Measurements from ENCODE around the gene ZNF774.
"Not testable (repeated sequence)": the region's sequence is repeated elsewhere in the genome, so short reads cannot be mapped to it uniquely, and the experiment has no call there.

Gene ZNF774

DNA sequence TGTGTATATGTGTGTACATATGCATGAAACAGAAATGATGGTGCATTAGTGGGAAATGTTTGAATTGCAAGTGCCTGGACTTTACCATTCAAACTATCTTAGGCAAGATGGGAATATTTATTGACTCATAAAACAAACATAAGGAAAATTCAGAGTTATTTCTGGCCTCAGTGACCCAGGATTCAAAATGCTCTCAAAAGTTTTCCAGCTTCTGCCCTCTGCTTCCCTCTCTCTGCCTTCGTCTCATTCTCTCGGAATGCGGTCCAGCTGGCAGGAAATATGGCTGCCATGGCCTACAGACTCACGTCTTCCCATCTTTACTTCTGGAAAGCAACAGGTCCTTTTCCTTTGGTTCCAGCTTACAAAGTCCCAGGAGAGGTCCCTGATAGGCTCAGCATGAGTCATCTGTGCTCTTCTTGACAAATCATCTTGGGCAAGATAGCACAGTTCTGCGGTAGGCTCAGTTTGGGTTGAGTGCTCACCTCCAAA is 8.7 kb upstream of the ZNF774 start:
- no peak overlapping the region for H2AFZ ChIP-seq (ENCODE audit: low read length)
- no peak overlapping the region for H3K4ac ChIP-seq (ENCODE audit: low read length)
- H3K27me3 ChIP-seq (ENCODE audit: control insufficient read depth in 3 of 3, insufficient read depth in 3 of 3, low read depth in 1 of 3, low read length in 3 of 3) = no peaks in the 10 kb centered on the region
- H3K27ac ChIP-seq (replicated peaks; ENCODE audit: low read length) = no peak overlapping the region
- H3K36me3 ChIP-seq (replicated peaks in 1 of 2; ENCODE audit: control insufficient read depth in 2 of 2, insufficient read depth in 2 of 2, low read length in 2 of 2) = no peaks in the 10 kb centered on the region
- no CpG with 5 or more reads among the region's 5 CpGs for WGBS, 2 donors (ENCODE audit: extremely low coverage in 2 of 2, insufficient read length in 2 of 2, insufficient replicate concordance in 1 of 2)
- H3K23ac ChIP-seq (ENCODE audit: low read depth, low read length, poor library complexity) = no peak overlapping the region
- no peak overlapping the region for H2BK5ac ChIP-seq (ENCODE audit: low read length)
- H3K18ac ChIP-seq (ENCODE audit: low read length) = no peak overlapping the region
- no peak overlapping the region for H3K9ac ChIP-seq (ENCODE audit: low read depth, low read length, poor library complexity)
- no peak overlapping the region for H2BK120ac ChIP-seq (ENCODE audit: low read depth, low read length)
- no peak overlapping the region for H2BK15ac ChIP-seq (ENCODE audit: low read length)
- no peak overlapping the region for H2AK5ac ChIP-seq (ENCODE audit: low read depth, low read length)
- H3K9me3 ChIP-seq (replicated peaks in 1 of 2; ENCODE audit: control insufficient read depth in 2 of 2, insufficient read depth in 1 of 2, low read depth in 1 of 2, low read length in 2 of 2) = no peaks in the 10 kb centered on the region
- no peak overlapping the region for H4K8ac ChIP-seq (ENCODE audit: low read depth, low read length)
- no peaks in the 10 kb centered on the region for H3K4me1 ChIP-seq (ENCODE audit: control insufficient read depth in 2 of 2, insufficient read depth in 1 of 2, low read depth in 1 of 2, low read length in 2 of 2)
- no peak overlapping the region for H2BK12ac ChIP-seq (ENCODE audit: low read length)
- DNase-seq (ENCODE audit: low spot score) = no peak
- H3K4me2 ChIP-seq (ENCODE audit: insufficient read depth, low read length, poor library complexity, severe bottlenecking) = no peak overlapping the region
- no peak overlapping the region for H3K4me3 ChIP-seq (ENCODE audit: low read length in 2 of 2)
- H3K14ac ChIP-seq (ENCODE audit: low read length) = no peak overlapping the region
- no peaks in the 10 kb centered on the region for H3K79me1 ChIP-seq (ENCODE audit: low read depth, low read length)
- no peak overlapping the region for H4K91ac ChIP-seq (ENCODE audit: low read depth, low read length, poor library complexity)

DNA sequence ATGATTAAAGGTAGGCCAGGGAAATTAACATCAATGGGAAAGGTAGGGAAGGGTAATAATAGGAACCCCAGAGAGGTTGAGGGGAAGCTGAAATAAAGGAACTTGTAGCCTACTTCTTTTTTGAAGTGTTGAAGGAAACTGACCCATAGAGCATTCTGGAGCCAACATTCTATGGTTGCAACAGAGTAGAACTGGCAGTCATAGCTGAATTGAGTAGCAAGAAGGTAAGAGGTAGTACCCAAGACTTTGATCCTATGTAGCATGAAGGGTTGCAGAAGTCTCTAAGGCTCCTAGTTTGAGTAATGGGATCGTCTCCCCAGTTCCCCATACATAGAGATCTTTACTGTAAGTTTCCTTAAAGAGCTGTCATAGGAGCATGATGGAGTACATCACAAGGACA is 7.4 kb upstream of the ZNF774 start:
- Histone ChIP-seq H3K23ac (ENCODE audit: low read depth, low read length, poor library complexity) (no peak overlapping the region), H2BK5ac (ENCODE audit: low read length) (no peak overlapping the region), H3K27me3 (ENCODE audit: control insufficient read depth in 3 of 3, insufficient read depth in 3 of 3, low read depth in 1 of 3, low read length in 3 of 3) (no peaks in the 10 kb centered on the region)

DNA sequence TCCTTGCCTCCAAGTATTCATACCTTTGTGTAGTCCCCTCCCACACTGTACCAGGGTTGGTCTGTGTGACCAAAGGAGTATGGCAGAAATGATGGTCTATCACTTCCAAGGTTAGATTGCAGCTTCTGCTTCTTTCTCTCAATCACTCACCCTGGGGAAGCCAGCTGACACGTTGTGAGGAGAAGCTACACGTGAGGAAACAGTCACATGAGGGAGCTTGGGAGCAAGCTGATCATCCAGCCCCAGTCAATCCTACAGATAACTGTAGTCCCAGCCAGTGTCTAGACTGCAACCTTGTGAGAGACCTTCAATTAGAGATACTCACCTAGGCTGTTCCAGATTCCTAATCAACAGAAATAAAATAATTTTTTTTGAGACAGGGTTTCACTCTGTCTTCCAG is 6.2 kb upstream of the ZNF774 start:
- Histone ChIP-seq H3K4ac (ENCODE audit: low read length) (no peak overlapping the region), H3K23ac (ENCODE audit: low read depth, low read length, poor library complexity) (no peak overlapping the region), H3K9me3 (replicated peaks in 1 of 2; ENCODE audit: control insufficient read depth in 2 of 2, insufficient read depth in 1 of 2, low read depth in 1 of 2, low read length in 2 of 2) (no peaks in the 10 kb centered on the region), H2BK120ac (ENCODE audit: low read depth, low read length) (no peak overlapping the region), H2AFZ (ENCODE audit: low read length) (no peak overlapping the region), H3K18ac (ENCODE audit: low read length) (no peak overlapping the region), H4K8ac (ENCODE audit: low read depth, low read length) (no peak overlapping the region), H2AK5ac (ENCODE audit: low read depth, low read length) (no peak overlapping the region), H4K91ac (ENCODE audit: low read depth, low read length, poor library complexity) (no peak overlapping the region), H3K27me3 (ENCODE audit: control insufficient read depth in 3 of 3, insufficient read depth in 3 of 3, low read depth in 1 of 3, low read length in 3 of 3) (no peaks in the 10 kb centered on the region), H3K4me3 (ENCODE audit: low read length in 2 of 2) (no peak overlapping the region), H2BK12ac (ENCODE audit: low read length) (no peak overlapping the region), H3K14ac (ENCODE audit: low read length) (no peak overlapping the region), H3K9ac (ENCODE audit: low read depth, low read length, poor library complexity) (no peak overlapping the region), H3K27ac (replicated peaks; ENCODE audit: low read length) (no peak overlapping the region), H3K79me1 (ENCODE audit: low read depth, low read length) (no peaks in the 10 kb centered on the region), H3K36me3 (replicated peaks in 1 of 2; ENCODE audit: control insufficient read depth in 2 of 2, insufficient read depth in 2 of 2, low read length in 2 of 2) (no peaks in the 10 kb centered on the region), H2BK15ac (ENCODE audit: low read length) (no peak overlapping the region), H3K4me1 (ENCODE audit: control insufficient read depth in 2 of 2, insufficient read depth in 1 of 2, low read depth in 1 of 2, low read length in 2 of 2) (no peaks in the 10 kb centered on the region), H2BK5ac (ENCODE audit: low read length) (no peak overlapping the region), H3K4me2 (ENCODE audit: insufficient read depth, low read length, poor library complexity, severe bottlenecking) (no peak overlapping the region)
- no CpG with 5 or more reads among the region's 2 CpGs for WGBS, 2 donors (ENCODE audit: extremely low coverage in 2 of 2, insufficient read length in 2 of 2, insufficient replicate concordance in 1 of 2)
- no peak for DNase-seq (ENCODE audit: low spot score)

More for the DNA sequence above, 7.4 kb upstream of the ZNF774 start:
- H3K4me3 ChIP-seq (ENCODE audit: low read length in 2 of 2) = no peak overlapping the region
- H3K4ac ChIP-seq (ENCODE audit: low read length) = no peak overlapping the region
- WGBS, 2 donors (ENCODE audit: extremely low coverage in 2 of 2, insufficient read length in 2 of 2, insufficient replicate concordance in 1 of 2) = no CpG with 5 or more reads among the region's 1 CpG
- no peaks in the 10 kb centered on the region for H3K79me1 ChIP-seq (ENCODE audit: low read depth, low read length)
- H3K9me3 ChIP-seq (replicated peaks in 1 of 2; ENCODE audit: control insufficient read depth in 2 of 2, insufficient read depth in 1 of 2, low read depth in 1 of 2, low read length in 2 of 2) = no peaks in the 10 kb centered on the region
- no peak overlapping the region for H4K91ac ChIP-seq (ENCODE audit: low read depth, low read length, poor library complexity)
- H3K36me3 ChIP-seq (replicated peaks in 1 of 2; ENCODE audit: control insufficient read depth in 2 of 2, insufficient read depth in 2 of 2, low read length in 2 of 2) = no peaks in the 10 kb centered on the region
- H2BK120ac ChIP-seq (ENCODE audit: low read depth, low read length) = no peak overlapping the region
- no peak overlapping the region for H4K8ac ChIP-seq (ENCODE audit: low read depth, low read length)
- H3K4me2 ChIP-seq (ENCODE audit: insufficient read depth, low read length, poor library complexity, severe bottlenecking) = no peak overlapping the region
- H2BK12ac ChIP-seq (ENCODE audit: low read length) = no peak overlapping the region
- no peak overlapping the region for H3K18ac ChIP-seq (ENCODE audit: low read length)
- no peak overlapping the region for H2AK5ac ChIP-seq (ENCODE audit: low read depth, low read length)
- no peak overlapping the region for H3K27ac ChIP-seq (replicated peaks; ENCODE audit: low read length)
- no peak overlapping the region for H3K14ac ChIP-seq (ENCODE audit: low read length)
- no peaks in the 10 kb centered on the region for H3K4me1 ChIP-seq (ENCODE audit: control insufficient read depth in 2 of 2, insufficient read depth in 1 of 2, low read depth in 1 of 2, low read length in 2 of 2)
- DNase-seq (ENCODE audit: low spot score) = no peak
- no peak overlapping the region for H2AFZ ChIP-seq (ENCODE audit: low read length)
- H2BK15ac ChIP-seq (ENCODE audit: low read length) = no peak overlapping the region
- H3K9ac ChIP-seq (ENCODE audit: low read depth, low read length, poor library complexity) = no peak overlapping the region

GRCh38 chr15:90347431-90348065 is 4.5 kb upstream of the ZNF774 start:
- H3K79me1 ChIP-seq (ENCODE audit: low read depth, low read length); DNase-seq (ENCODE audit: low spot score); H3K9me3 ChIP-seq (replicated peaks in 1 of 2; ENCODE audit: control insufficient read depth in 2 of 2, insufficient read depth in 1 of 2, low read depth in 1 of 2, low read length in 2 of 2); H3K4me1 ChIP-seq (ENCODE audit: control insufficient read depth in 2 of 2, insufficient read depth in 1 of 2, low read depth in 1 of 2, low read length in 2 of 2); H3K4me3 ChIP-seq (ENCODE audit: low read length in 2 of 2); H2BK5ac ChIP-seq (ENCODE audit: low read length); H2BK120ac ChIP-seq (ENCODE audit: low read depth, low read length); H4K8ac ChIP-seq (ENCODE audit: low read depth, low read length); H2BK12ac ChIP-seq (ENCODE audit: low read length); H3K27me3 ChIP-seq (ENCODE audit: control insufficient read depth in 3 of 3, insufficient read depth in 3 of 3, low read depth in 1 of 3, low read length in 3 of 3); H3K9ac ChIP-seq (ENCODE audit: low read depth, low read length, poor library complexity); H4K91ac ChIP-seq (ENCODE audit: low read depth, low read length, poor library complexity); H3K4ac ChIP-seq (ENCODE audit: low read length); H2AFZ ChIP-seq (ENCODE audit: low read length); H3K36me3 ChIP-seq (replicated peaks in 1 of 2; ENCODE audit: control insufficient read depth in 2 of 2, insufficient read depth in 2 of 2, low read length in 2 of 2); H3K14ac ChIP-seq (ENCODE audit: low read length); H2AK5ac ChIP-seq (ENCODE audit: low read depth, low read length); H3K27ac ChIP-seq (replicated peaks; ENCODE audit: low read length); H3K18ac ChIP-seq (ENCODE audit: low read length); H2BK15ac ChIP-seq (ENCODE audit: low read length); H3K4me2 ChIP-seq (ENCODE audit: insufficient read depth, low read length, poor library complexity, severe bottlenecking); H3K23ac ChIP-seq (ENCODE audit: low read depth, low read length, poor library complexity): not testable (repeated sequence)
- WGBS, 2 donors (ENCODE audit: extremely low coverage in 2 of 2, insufficient read length in 2 of 2, insufficient replicate concordance in 1 of 2) = no CpG with 5 or more reads among the region's 1 CpG
